ENCODE measurements around the gene TXNDC11. TPM values are rescaled to one million over a fixed set of nuclear protein-coding genes. Genes with fewer than 3 reads are reported as not detected.

The TXNDC11 gene
- total RNA-seq, 2 experiments from 2014 or later, result 111 to 112 TPM

DNA sequence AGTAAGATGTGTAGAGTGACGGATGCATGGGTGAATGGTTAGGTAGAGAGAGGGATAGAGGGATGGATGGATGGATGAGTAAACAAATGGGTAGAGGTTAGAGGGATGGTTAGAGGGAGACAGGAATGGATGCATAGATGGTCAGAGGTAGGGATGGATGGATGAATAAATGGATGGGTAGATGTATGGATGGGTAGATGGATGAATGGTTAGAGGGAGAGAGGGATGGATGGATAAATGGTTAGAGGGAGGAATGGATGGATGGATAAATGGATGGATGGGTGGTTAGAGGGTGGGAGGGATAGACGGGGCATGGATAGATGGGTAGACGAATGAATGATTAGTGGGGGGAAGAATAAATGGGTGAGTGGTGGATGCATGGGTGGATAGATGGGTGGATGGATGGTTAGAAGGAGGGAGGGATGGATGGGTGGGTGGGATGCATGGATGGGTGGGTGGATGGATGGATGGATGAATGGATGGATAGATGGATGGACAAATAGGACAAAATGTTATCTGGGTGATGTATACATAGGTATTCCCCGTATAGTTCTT lies 103.6 kb downstream of the TXNDC11 start:
- Histone ChIP-seq H3K4me1 (ENCODE audit: insufficient read depth, low read length) (peaks cover 22% of the 10 kb centered on the region), H3K27ac (ENCODE audit: low read depth in 1 of 2, low read length in 2 of 2) (no peak overlapping the region), H3K9me3 (ENCODE audit: control insufficient read depth in 1 of 2, insufficient read depth in 1 of 2, low read length in 2 of 2) (no peaks in the 10 kb centered on the region), H3K4me3 (ENCODE audit: low read length) (no peak overlapping the region), H3K36me3 (ENCODE audit: insufficient read depth, low read length) (no peaks in the 10 kb centered on the region), H3K27me3 (ENCODE audit: control insufficient read depth in 1 of 2, insufficient read depth in 2 of 2, low read length in 2 of 2) (peaks cover 0 to 2% of the 10 kb centered on the region in 2 experiments)
- no peak overlapping the region for H3K4me3 Mint-ChIP-seq
- POLR2A ChIA-PET, result interaction anchor here (1.0 to 2.7 kb wide), 3 partner anchors 8 to 42 kb away, joined by 3 to 11 read pairs (median 3); no protein-coding TSS in a partner anchor
- peaks cover 19% of the 10 kb centered on the region for H3K4me1 Mint-ChIP-seq (ENCODE audit: low read depth)
- H3K9me3 Mint-ChIP-seq, result no peaks in the 10 kb centered on the region
- intact Hi-C loops (cut with DNase I, micrococcal nuclease), result no loop called here
- DNase-seq (no peak), ATAC-seq (ENCODE audit: poor library complexity) (no peak)
- no peaks in the 10 kb centered on the region for H3K27me3 Mint-ChIP-seq
- CTCF ChIA-PET, result interaction anchor here (1.3 kb wide), 1 partner anchor 107 kb away, joined by 4 read pairs; no protein-coding TSS in a partner anchor
- no peaks in the 10 kb centered on the region for H3K36me3 Mint-ChIP-seq (ENCODE audit: low read depth)
- TF ChIP-seq, protein P1, sequence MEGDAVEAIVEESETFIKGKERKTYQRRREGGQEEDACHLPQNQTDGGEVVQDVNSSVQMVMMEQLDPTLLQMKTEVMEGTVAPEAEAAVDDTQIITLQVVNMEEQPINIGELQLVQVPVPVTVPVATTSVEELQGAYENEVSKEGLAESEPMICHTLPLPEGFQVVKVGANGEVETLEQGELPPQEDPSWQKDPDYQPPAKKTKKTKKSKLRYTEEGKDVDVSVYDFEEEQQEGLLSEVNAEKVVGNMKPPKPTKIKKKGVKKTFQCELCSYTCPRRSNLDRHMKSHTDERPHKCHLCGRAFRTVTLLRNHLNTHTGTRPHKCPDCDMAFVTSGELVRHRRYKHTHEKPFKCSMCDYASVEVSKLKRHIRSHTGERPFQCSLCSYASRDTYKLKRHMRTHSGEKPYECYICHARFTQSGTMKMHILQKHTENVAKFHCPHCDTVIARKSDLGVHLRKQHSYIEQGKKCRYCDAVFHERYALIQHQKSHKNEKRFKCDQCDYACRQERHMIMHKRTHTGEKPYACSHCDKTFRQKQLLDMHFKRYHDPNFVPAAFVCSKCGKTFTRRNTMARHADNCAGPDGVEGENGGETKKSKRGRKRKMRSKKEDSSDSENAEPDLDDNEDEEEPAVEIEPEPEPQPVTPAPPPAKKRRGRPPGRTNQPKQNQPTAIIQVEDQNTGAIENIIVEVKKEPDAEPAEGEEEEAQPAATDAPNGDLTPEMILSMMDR (IDR thresholded peaks at IDR 0.05), result no peak
- H3K27ac Mint-ChIP-seq, result no peak overlapping the region

DNA sequence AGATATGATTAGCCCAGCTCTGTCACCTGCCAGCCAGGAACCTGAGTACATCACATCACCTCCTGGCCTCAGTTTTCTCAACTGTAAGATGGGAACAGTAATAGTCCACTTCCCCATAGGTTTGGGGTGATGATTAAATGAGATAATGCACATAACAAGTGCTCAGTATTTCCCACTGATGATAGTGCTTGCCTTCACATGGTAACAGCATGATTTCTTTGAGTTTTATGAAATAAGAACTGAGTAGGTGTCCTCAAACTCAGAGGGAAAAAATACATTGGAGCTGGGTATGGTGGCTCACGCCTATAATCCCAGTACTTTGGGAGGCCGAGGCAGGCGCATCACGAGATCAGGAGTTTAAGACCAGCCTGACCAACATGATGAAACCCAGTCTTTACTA lies 104.5 kb downstream of the TXNDC11 start:
- Histone ChIP-seq H3K4me1 (ENCODE audit: insufficient read depth, low read length) (peaks cover 22% of the 10 kb centered on the region), H3K4me3 (ENCODE audit: low read length) (no peak overlapping the region), H3K36me3 (ENCODE audit: insufficient read depth, low read length) (no peaks in the 10 kb centered on the region), H3K27ac (ENCODE audit: low read depth in 1 of 2, low read length in 2 of 2) (no peak overlapping the region), H3K27me3 (ENCODE audit: control insufficient read depth in 1 of 2, insufficient read depth in 2 of 2, low read length in 2 of 2) (peaks cover 0 to 2% of the 10 kb centered on the region in 2 experiments), H3K9me3 (ENCODE audit: control insufficient read depth in 1 of 2, insufficient read depth in 1 of 2, low read length in 2 of 2) (no peaks in the 10 kb centered on the region)
- TF ChIP-seq, protein P1 (IDR thresholded peaks at IDR 0.05), result no peak
- no peak for ATAC-seq (ENCODE audit: poor library complexity)
- Mint-ChIP-seq H3K9me3 (no peaks in the 10 kb centered on the region), H3K36me3 (ENCODE audit: low read depth) (no peaks in the 10 kb centered on the region), H3K4me1 (ENCODE audit: low read depth) (peaks cover 21% of the 10 kb centered on the region), H3K27ac (no peak overlapping the region), H3K4me3 (no peak overlapping the region), H3K27me3 (no peaks in the 10 kb centered on the region)
- ChIA-PET CTCF (interaction anchor here (1.3 kb wide), 1 partner anchor 106 kb away, joined by 4 read pairs; no protein-coding TSS in a partner anchor), POLR2A (interaction anchor here (1.0 to 2.7 kb wide), 2 partner anchors 9 to 16 kb away, joined by 3 to 11 read pairs; no protein-coding TSS in a partner anchor)
- no peak for DNase-seq
- intact Hi-C loops (cut with DNase I, micrococcal nuclease), result no loop called here

DNA sequence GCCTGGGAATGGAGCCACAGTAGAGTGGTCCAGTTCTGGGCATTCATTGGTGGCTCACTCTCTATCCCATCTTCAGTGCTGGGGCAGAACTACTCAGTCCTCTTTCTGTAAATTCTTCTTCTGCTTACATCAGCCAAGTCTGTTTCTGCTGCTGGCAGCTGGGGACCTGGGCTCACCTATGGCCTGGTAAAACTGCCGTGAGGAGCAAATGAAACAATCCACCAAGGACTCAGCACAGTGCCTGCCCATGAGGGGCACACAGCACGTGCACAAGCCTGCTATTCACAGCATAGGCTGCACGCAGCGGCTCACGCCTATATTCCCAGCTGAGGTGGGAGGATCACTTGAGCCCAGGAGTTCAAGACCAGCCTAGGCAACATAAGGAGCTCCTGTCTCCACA lies 105.3 kb downstream of the TXNDC11 start:
- H3K4me1 Mint-ChIP-seq (ENCODE audit: low read depth), result peaks cover 21% of the 10 kb centered on the region
- DNase-seq, result no peak
- H3K27me3 Mint-ChIP-seq, result no peaks in the 10 kb centered on the region
- no peaks in the 10 kb centered on the region for H3K9me3 ChIP-seq (ENCODE audit: control insufficient read depth in 1 of 2, insufficient read depth in 1 of 2, low read length in 2 of 2)
- no peaks in the 10 kb centered on the region for H3K36me3 ChIP-seq (ENCODE audit: insufficient read depth, low read length)
- TF ChIP-seq, protein P1 (IDR thresholded peaks at IDR 0.05), result no peak
- peaks cover 24% of the 10 kb centered on the region for H3K4me1 ChIP-seq (ENCODE audit: insufficient read depth, low read length)
- H3K27ac Mint-ChIP-seq, result no peak overlapping the region
- CTCF ChIA-PET, result interaction anchor here (1.6 kb wide), 1 partner anchor 105 kb away, joined by 6 read pairs; no protein-coding TSS in a partner anchor
- H3K9me3 Mint-ChIP-seq, result no peaks in the 10 kb centered on the region
- H3K4me3 ChIP-seq (ENCODE audit: low read length), result no peak overlapping the region
- H3K27ac ChIP-seq (ENCODE audit: low read depth in 1 of 2, low read length in 2 of 2), result no peak overlapping the region
- H3K4me3 Mint-ChIP-seq, result no peak overlapping the region
- H3K27me3 ChIP-seq (ENCODE audit: control insufficient read depth in 1 of 2, insufficient read depth in 2 of 2, low read length in 2 of 2), result no peaks in the 10 kb centered on the region
- intact Hi-C loops (cut with DNase I, micrococcal nuclease), result no loop called here
- no peaks in the 10 kb centered on the region for H3K36me3 Mint-ChIP-seq (ENCODE audit: low read depth)
- ATAC-seq (ENCODE audit: poor library complexity), result no peak
- POLR2A ChIA-PET, result interaction anchor here (2.7 kb wide), 1 partner anchor 15 kb away, joined by 11 read pairs; no protein-coding TSS in a partner anchor
